GM21737 (cell line): ENCODE measurements around the gene CCL19.
A peak's percentile ranks its signal among the peaks of the same experiment; 100 is the strongest.

ENCODE experiments used
- ATAC-seq: cut with Tn5 transposase; IDR thresholded peaks from one replicate; pipeline ENCODE4 v1.9.1; 2021; ENCODE audit warnings: mild to moderate bottlenecking, moderate library complexity; ENCODE audit not compliant: unreplicated experiment

CCL19 gene

GRCh38 chr9:34701023-34701768 lies 10.1 kb upstream of the CCL19 start:
- ATAC-seq, result no peak

- ATAC-seq, result no peak
Measured at GRCh38 chr9:34694811-34695210, 3.7 kb upstream of the CCL19 start.

- ATAC-seq, result no peak
Measured at GRCh38 chr9:34693560-34693959, 2.5 kb upstream of the CCL19 start.

- ATAC-seq, result no peak
Measured at GRCh38 chr9:34691936-34692315, 850 bp upstream of the CCL19 start.

GRCh38 chr9:34689512-34689911 lies 1.6 kb downstream of the CCL19 start:
- ATAC-seq, result no peak

- ATAC-seq, result no peak
Measured at GRCh38 chr9:34689116-34689470, 2.0 kb downstream of the CCL19 start.

- no peak for ATAC-seq
Measured at GRCh38 chr9:34688329-34689115, 2.6 kb downstream of the CCL19 start.

GRCh38 chr9:34687276-34688030 lies 3.6 kb downstream of the CCL19 start:
- no peak for ATAC-seq

GRCh38 chr9:34686732-34687131 lies 4.3 kb downstream of the CCL19 start:
- ATAC-seq, result no peak

GRCh38 chr9:34686231-34686630 lies 4.8 kb downstream of the CCL19 start:
- ATAC-seq, result no peak

- no peak for ATAC-seq
Measured at GRCh38 chr9:34685591-34685990, 5.5 kb downstream of the CCL19 start.

- ATAC-seq, result no peak
Measured at GRCh38 chr9:34684816-34685215, 6.3 kb downstream of the CCL19 start.

GRCh38 chr9:34684145-34684544 lies 6.9 kb downstream of the CCL19 start:
- ATAC-seq, result no peak

GRCh38 chr9:34675869-34676268 lies 15.2 kb downstream of the CCL19 start:
- no peak for ATAC-seq

GRCh38 chr9:34675048-34675714 lies 15.9 kb downstream of the CCL19 start:
- no peak for ATAC-seq

- ATAC-seq, result no peak
Measured at GRCh38 chr9:34674440-34674839, 16.6 kb downstream of the CCL19 start.

GRCh38 chr9:34671307-34671706 lies 19.8 kb downstream of the CCL19 start:
- ATAC-seq, result no peak

- ATAC-seq, result no peak
Measured at GRCh38 chr9:34669809-34670562, 21.1 kb downstream of the CCL19 start.

- peak; percentile 65 for ATAC-seq
Measured at GRCh38 chr9:34665381-34666250, 25.5 kb downstream of the CCL19 start.

GRCh38 chr9:34665067-34665380 lies 26.1 kb downstream of the CCL19 start:
- ATAC-seq, result peak; percentile 23
